ENCODE measurements around the gene CCDC150. TPM values are rescaled to one million over a fixed set of nuclear protein-coding genes. Genes with fewer than 3 reads are reported as not detected.
A peak's percentile ranks its signal among the peaks of the same experiment; 100 is the strongest.

The CCDC150 gene
- total RNA-seq, 1 donor = 5.8 TPM

- Histone ChIP-seq H3K4me1 (ENCODE audit: insufficient read depth, low read length) (no peaks in the 10 kb centered on the region), H3K27ac (ENCODE audit: low read depth, low read length) (no peak overlapping the region), H4K20me1 (ENCODE audit: insufficient read depth, low read length) (no peaks in the 10 kb centered on the region)
These were observed 30.8 kb downstream of the CCDC150 start for GRCh38 chr2:196670342-196670741.

GRCh38 chr2:196675963-196676362 is 36.4 kb downstream of the CCDC150 start:
- TF ChIP-seq CTCF (IDR thresholded peaks at IDR 0.05; ENCODE audit: extremely low read depth, low read depth, low read length) = no peak
- no peaks in the 10 kb centered on the region for H3K36me3 ChIP-seq (ENCODE audit: insufficient read depth, low read length)
- DNase-seq (ENCODE audit: insufficient read length, low spot score, missing footprints) = no peak

More at GRCh38 chr2:196670342-196670741, 30.8 kb downstream of the CCDC150 start:
- H3K4me3 ChIP-seq (ENCODE audit: insufficient read depth, low read length) = no peak overlapping the region
- H2AFZ ChIP-seq (ENCODE audit: low read length) = no peak overlapping the region
- no peaks in the 10 kb centered on the region for H3K9me3 ChIP-seq (ENCODE audit: low read depth, low read length)
- no peaks in the 10 kb centered on the region for H3K27me3 ChIP-seq (ENCODE audit: insufficient read depth, low read length)
- H3K36me3 ChIP-seq (ENCODE audit: insufficient read depth, low read length) = no peaks in the 10 kb centered on the region
- DNase-seq (ENCODE audit: insufficient read length, low spot score, missing footprints) = no peak
- no peak overlapping the region for H3K4me2 ChIP-seq (ENCODE audit: insufficient read depth, low read length)
- H3K79me2 ChIP-seq (ENCODE audit: insufficient read depth, low read length) = no peaks in the 10 kb centered on the region
- no peak for TF ChIP-seq CTCF (IDR thresholded peaks at IDR 0.05; ENCODE audit: extremely low read depth, low read depth, low read length)

GRCh38 chr2:196677404-196677803 is 37.9 kb downstream of the CCDC150 start:
- no peaks in the 10 kb centered on the region for H3K4me1 ChIP-seq (ENCODE audit: insufficient read depth, low read length)
- no peaks in the 10 kb centered on the region for H3K27me3 ChIP-seq (ENCODE audit: insufficient read depth, low read length)
- no peak for TF ChIP-seq CTCF (IDR thresholded peaks at IDR 0.05; ENCODE audit: extremely low read depth, low read depth, low read length)
- no peaks in the 10 kb centered on the region for H3K79me2 ChIP-seq (ENCODE audit: insufficient read depth, low read length)
- H3K4me3 ChIP-seq (ENCODE audit: insufficient read depth, low read length) = no peak overlapping the region
- H3K36me3 ChIP-seq (ENCODE audit: insufficient read depth, low read length) = no peaks in the 10 kb centered on the region
- H3K27ac ChIP-seq (ENCODE audit: low read depth, low read length) = no peak overlapping the region
- no peaks in the 10 kb centered on the region for H3K9me3 ChIP-seq (ENCODE audit: low read depth, low read length)
- peak; percentile 59 for DNase-seq (ENCODE audit: insufficient read length, low spot score, missing footprints)
- no peak overlapping the region for H3K4me2 ChIP-seq (ENCODE audit: insufficient read depth, low read length)
- no peaks in the 10 kb centered on the region for H4K20me1 ChIP-seq (ENCODE audit: insufficient read depth, low read length)
- H2AFZ ChIP-seq (ENCODE audit: low read length) = no peak overlapping the region

More at GRCh38 chr2:196675963-196676362, 36.4 kb downstream of the CCDC150 start:
- Histone ChIP-seq H3K4me1 (ENCODE audit: insufficient read depth, low read length) (no peaks in the 10 kb centered on the region), H3K4me2 (ENCODE audit: insufficient read depth, low read length) (no peak overlapping the region), H3K27me3 (ENCODE audit: insufficient read depth, low read length) (no peaks in the 10 kb centered on the region), H3K27ac (ENCODE audit: low read depth, low read length) (no peak overlapping the region), H3K4me3 (ENCODE audit: insufficient read depth, low read length) (no peak overlapping the region), H3K79me2 (ENCODE audit: insufficient read depth, low read length) (no peaks in the 10 kb centered on the region), H4K20me1 (ENCODE audit: insufficient read depth, low read length) (no peaks in the 10 kb centered on the region), H3K9me3 (ENCODE audit: low read depth, low read length) (no peaks in the 10 kb centered on the region), H2AFZ (ENCODE audit: low read length) (no peak overlapping the region)

GRCh38 chr2:196679368-196679767 is 39.9 kb downstream of the CCDC150 start:
- no peak for DNase-seq (ENCODE audit: insufficient read length, low spot score, missing footprints)
- no peaks in the 10 kb centered on the region for H3K36me3 ChIP-seq (ENCODE audit: insufficient read depth, low read length)
- H4K20me1 ChIP-seq (ENCODE audit: insufficient read depth, low read length) = no peaks in the 10 kb centered on the region
- H3K27me3 ChIP-seq (ENCODE audit: insufficient read depth, low read length) = no peaks in the 10 kb centered on the region
- no peaks in the 10 kb centered on the region for H3K4me1 ChIP-seq (ENCODE audit: insufficient read depth, low read length)
- no peaks in the 10 kb centered on the region for H3K9me3 ChIP-seq (ENCODE audit: low read depth, low read length)
- H3K4me3 ChIP-seq (ENCODE audit: insufficient read depth, low read length) = no peak overlapping the region
- no peak for TF ChIP-seq CTCF (IDR thresholded peaks at IDR 0.05; ENCODE audit: extremely low read depth, low read depth, low read length)
- H3K27ac ChIP-seq (ENCODE audit: low read depth, low read length) = no peak overlapping the region
- no peaks in the 10 kb centered on the region for H3K79me2 ChIP-seq (ENCODE audit: insufficient read depth, low read length)
- no peak overlapping the region for H2AFZ ChIP-seq (ENCODE audit: low read length)
- H3K4me2 ChIP-seq (ENCODE audit: insufficient read depth, low read length) = no peak overlapping the region

Measured in osteoblast (primary cell).